ENCODE results near the gene RANBP3L.
"Not testable (repeated sequence)": the region's sequence is repeated elsewhere in the genome, so short reads cannot be mapped to it uniquely, and the experiment has no call there.

Gene RANBP3L

DNA sequence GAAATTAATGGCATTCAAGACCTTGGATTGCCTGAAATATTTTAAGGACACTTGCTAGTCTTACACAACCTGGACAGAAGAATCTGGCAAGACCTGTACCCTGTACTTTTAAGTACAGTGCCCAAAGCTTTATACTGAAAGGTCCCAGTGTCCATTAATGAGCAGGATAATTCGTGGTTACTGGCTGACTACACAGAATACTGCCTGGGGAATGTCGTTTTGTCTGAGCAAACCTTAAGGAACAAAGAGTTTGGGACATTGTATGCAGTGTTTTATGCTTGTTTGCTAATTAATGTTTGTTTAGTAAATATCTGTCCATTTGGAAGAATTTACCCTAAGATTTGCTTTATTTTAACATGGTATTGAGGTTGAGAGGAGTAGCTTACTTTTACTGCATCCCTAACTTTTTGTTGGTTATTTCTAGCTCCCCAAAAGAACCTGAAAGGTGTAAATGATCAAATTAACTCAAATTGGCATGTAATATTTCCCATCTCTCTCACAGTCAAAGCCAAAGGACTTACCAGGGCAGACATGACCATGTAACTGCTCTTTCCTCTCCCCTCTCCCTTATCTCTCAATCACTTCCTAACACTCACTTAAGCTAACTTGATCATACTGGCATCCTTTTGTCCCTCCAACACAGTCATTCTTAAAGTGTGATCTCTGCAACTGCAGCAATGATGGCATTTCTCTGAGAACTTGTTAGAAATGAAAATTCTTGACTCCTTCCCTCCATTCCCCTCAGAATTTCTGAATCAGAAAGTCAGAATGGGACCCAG lies 15.7 kb downstream of the RANBP3L start:
- DNase-seq (ENCODE audit: insufficient read length, low spot score) (no peak), FAIRE-seq (no peak)

DNA sequence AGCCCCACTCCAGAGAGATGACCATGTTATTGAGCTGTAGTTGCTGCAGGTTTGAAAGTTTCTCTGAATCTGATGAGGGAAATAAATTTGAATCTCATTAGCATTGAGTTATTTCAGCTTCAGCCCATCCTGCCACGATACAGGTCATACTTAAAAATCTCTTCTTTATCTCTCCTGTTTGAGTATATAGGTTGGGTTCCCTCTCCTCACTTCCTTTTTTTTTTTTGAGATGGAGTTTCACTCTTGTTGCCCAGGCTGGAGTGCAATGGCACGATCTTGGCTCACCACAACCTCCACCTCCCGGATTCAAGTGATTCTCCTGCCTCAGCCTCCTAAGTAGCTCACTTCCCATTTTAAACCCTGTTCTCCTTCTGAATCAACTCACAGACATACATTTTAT lies 17.9 kb downstream of the RANBP3L start:
- not testable (repeated sequence) for FAIRE-seq; DNase-seq (ENCODE audit: insufficient read length, low spot score)

DNA sequence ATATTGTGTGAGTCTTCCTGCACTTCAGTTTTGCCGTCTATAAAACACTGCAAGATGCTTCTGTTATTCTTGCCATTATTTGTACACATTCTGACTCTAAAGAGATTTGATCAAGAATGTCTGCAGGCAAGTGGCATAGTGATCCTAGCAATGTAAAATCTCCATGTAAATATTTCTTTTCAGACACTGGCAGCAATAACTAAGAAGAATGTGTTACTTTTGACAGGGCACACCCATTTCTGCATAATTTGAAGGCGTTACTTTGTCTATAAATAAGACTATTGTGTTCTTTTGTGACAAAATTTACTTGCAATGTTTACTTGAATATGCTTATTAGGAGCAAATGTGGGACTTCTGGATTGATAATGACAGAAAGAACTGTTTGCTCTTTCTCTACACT lies 20.1 kb downstream of the RANBP3L start:
- FAIRE-seq (no peak), DNase-seq (ENCODE audit: insufficient read length, low spot score) (no peak)

DNA sequence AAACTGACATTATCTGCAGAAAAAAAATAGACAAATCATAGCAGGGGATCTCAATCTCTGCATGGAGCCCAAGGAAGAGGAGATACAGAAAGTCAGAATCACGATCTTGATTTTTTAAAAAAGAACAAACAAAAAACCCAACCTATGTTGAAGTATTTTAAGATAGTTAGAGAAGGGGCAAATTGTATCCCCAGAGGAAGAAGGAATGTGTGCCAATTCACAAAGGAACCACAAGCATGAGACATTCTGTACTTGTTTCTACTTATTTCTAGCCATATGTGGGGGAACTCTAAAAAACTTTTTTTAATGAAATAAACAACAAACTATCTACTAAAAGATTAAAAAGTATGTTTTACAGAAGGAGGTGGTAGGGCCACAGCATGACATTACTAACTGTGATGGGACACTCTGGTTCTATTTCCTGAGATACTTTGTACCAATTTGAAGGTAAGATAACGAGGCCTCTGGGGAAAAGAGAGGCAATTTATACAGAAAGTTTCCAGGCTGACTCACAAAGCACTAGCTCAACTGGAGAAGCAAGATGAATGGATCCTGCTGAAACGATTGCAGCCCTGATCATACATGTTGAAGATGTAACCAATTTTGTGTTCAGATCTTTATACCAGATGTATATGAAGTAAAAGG lies 22.5 kb downstream of the RANBP3L start:
- no peak for DNase-seq (ENCODE audit: insufficient read length, low spot score)
- no peak for FAIRE-seq

DNA sequence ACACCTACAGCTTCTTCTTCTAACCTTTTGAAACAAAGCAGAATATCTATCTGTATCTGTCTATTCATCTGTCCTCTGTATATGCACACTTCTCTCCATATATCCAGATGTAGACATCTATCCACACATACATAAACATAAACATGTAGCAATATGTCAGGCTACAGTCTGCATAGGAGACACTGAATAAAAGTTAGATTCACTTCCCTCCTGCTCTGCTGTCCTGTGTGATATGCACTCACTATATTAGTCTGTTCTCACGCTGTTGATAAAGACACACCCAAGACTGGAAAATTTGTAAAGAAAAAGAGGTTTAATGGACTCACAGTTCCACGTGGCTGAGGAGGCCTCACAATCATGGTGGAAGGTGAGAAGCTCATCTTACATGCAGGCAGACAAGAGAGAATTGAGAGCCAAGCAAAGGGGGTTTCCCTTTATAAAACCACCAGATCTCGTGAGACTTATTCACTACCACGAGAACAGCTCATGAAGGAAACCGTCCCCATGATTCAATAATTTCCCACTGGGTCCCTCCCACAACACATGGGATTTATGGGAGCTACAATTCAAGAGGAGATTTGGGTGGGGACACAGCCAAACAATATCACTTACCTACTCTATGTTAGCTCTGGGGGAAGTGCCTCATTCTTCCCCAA lies 24.1 kb downstream of the RANBP3L start:
- FAIRE-seq = no peak

DNA sequence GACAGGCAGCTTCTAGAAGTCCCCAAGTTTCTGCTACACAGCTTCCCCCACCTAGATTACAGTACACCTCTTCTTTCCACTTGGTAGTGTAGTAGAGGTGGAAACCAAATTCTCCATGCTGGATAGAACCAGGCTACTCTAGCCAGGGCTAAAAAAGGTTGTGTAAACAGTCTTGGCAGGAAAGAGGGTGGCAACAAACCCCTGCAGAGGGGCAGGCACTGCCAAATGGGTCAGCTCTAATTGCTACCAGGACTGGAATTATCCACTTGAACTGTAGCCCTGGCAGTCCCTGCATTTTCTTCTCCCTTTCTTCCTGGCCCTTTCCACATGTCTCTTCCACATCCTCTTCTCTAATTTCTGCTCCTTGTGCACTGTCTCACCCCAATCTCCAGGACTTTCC lies 24.8 kb downstream of the RANBP3L start:
- DNase-seq (ENCODE audit: insufficient read length, low spot score) = no peak
- peak; percentile 33 for FAIRE-seq

More for the DNA sequence above, 24.1 kb downstream of the RANBP3L start:
- no peak for DNase-seq (ENCODE audit: insufficient read length, low spot score)

DNA sequence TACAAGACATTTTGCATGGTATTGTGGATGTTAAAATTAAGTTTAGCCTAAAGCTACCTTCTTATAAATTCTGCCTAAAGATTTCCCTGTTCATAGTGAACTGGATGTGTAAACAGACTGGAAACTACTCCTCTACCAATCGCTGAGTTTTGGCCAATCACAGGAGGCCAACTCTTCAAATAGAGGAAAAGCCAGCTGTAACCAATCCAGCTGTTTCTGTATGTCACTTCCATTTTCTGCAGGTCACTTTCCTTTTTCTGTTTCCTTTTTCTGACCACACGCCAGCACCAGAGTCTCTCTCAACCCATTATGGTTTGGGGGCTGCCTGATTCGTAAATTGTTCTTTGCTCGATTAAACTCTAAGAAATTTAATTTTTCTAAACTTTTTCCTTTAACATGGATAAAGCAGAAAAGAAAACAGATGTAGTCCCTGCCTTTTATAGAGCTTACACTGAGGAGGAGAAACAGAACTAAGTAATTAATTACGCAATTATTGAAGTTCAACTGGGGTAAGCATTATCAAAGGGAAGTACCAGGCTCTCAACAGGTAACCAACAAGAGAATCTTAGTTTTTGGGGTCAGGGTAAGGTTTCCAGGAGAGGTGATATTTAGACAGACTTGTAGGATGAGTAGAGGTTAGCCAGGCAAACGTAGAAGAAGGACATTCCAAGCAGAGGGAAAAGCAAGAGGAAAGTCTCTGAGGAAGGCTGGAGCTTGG lies 27.7 kb downstream of the RANBP3L start:
- no peak for FAIRE-seq
- DNase-seq (ENCODE audit: insufficient read length, low spot score) = no peak

DNA sequence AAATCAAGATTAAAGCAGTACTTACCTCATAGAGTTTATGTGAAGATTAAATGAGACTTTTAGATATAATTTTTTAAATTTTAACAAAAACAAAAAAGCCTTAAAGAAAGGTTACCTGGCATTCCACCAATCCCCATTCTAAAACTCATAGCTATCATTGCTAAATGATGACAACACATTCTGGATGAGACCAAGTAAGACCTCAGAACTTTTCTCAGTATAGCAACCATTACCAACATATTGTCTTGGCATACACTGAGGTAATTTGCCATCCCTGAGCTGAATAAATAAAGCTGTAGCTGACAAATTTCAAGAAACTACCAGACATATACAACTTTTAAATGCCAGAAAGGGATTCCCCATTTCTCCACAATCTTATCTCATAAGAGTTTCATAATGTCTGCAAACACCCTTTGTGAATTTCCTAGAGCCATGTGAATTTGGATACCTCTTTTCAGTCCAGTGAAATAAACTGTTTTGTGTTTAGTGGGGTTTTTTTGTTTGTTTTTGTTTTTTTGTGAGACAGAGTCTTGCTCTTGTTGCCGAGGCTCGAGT lies 29.5 kb downstream of the RANBP3L start:
- no peak for DNase-seq (ENCODE audit: insufficient read length, low spot score)
- FAIRE-seq = no peak

DNA sequence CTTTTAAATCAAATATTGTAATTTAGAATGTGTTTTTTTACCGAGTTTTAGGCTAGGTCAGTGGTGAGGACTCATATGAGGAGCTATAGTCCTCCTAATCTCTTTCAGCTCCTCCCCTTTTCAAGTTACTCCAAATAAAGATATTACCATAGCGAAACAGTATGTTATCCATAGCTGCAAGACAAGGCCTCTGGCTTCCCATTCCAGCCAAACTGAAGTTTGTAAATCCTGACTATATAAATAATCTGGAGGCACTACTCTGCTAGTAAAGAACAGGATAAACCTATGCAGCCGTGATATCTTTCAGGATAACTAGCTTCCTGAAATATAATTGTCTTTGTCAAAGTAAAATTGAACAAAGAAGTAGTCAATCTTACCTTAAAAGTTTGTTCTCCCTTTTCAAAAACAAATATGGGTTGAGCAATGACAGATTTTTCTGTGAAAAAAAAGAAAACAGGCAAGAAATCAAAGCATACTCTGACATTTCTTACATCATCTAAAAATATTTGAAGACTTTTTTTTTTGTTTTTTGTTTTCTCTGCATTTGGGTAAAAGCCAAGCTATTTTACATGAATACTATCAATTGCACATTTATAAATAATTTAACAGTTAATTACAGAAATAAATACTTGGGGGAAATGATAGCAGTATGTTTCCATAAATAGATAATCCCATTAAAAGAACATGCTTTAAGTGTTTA lies 30.7 kb downstream of the RANBP3L start:
- FAIRE-seq (no peak), DNase-seq (ENCODE audit: insufficient read length, low spot score) (no peak)

DNA sequence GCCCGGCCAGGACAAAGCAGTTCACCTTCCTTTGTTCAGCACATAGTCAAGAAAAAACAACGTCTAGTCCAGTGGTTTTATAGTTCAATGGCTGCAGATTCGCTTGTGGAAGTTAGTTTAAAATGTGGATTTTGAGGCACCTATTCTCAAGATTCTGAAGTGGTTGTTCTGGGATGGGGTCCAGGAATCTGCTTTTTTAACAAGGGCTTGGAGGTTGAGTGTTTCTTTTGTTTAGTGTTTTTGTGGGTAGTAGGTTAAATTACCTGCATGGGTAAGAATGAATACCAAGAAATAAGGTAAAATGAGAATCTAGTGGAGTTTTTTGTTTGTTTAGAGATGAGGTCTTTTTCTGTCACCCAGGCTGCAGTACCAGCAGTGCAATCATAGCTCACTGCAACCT lies 31.5 kb downstream of the RANBP3L start:
- DNase-seq (ENCODE audit: insufficient read length, low spot score) (no peak), FAIRE-seq (no peak)

DNA sequence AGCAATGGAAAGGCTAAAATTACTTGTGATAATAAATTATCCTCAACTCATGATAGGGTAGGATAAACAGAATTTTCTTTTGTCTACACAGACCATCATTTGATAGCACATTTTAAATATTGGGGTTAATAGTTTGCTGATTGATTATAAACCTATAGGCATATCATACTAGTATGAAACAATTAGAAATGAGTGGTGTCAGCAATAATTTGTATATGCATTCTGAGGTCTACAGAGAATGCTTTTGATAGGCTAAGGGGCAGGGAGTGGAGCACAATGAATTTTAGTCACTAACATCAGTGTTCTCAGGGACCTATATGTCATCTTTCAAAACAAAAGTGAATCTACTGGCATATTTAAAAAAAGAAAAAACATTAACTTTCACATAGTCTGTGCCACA lies 32.2 kb downstream of the RANBP3L start:
- no peak for FAIRE-seq
- DNase-seq (ENCODE audit: insufficient read length, low spot score) = no peak

DNA sequence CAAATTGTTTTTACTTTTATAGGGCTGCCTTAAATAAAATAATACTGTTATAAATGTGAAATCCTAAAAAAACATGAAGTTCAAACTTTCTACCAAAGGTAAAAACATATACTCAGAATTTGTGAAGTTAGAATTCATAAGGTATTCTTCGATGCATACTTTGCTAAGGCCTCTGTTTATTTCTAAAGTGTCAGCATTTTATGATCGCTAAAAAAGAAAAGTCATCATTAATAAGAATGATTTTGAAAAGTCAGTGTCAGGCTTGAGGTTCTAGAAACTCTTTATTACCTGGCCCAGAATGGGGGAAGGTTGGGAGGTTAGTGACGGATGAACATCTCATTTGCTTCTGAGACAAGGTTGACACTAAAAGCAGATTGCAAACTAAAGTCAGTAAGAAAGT lies 33.8 kb downstream of the RANBP3L start:
- DNase-seq (ENCODE audit: insufficient read length, low spot score) (no peak), FAIRE-seq (no peak)

DNA sequence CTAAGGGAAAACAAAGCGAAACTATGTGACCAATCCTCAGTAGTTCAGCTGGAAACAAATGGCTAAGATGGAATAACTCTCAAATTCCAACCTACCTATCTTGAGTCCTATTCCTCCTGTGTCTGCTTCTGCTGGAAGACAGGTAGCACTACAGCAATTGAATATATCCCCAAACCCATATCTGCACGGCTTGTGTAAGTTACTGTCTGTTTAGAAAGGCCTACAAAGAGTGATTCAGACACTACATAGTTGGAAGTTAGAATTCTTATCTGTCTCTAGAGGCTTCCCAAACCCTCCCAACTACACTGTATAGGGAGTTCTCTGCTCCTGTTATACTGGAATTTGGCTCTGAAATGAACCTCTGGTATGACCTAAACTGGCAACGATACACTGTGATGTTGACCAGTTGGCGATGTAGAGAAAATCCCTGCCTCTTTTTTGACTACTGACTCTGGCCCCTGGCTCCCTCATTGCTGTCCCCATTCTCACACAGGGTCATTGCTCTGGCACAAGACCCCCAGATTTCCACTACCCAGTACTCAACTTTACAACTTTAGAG lies 37.4 kb downstream of the RANBP3L start:
- FAIRE-seq = no peak
- no peak for DNase-seq (ENCODE audit: insufficient read length, low spot score)

DNA sequence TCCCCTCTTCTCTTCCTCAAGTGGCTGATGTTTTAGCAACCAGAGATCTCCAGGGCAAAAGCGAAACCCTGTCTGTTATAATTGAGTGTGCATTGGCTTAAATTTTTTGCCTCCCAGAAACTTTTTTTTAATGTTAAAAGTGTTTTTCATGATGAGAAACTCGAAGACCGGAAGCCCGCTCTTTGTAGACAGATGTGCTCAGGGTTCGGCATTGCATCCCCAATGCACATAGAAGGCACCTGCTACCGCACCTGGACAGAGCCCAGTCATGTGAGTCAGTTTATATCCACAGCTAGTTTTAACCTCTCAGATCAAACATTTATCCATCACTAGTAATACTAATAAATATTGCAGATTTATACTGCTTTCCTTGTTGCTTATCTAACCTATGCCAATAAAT lies 40.5 kb downstream of the RANBP3L start:
- FAIRE-seq = no peak
- no peak for DNase-seq (ENCODE audit: insufficient read length, low spot score)

DNA sequence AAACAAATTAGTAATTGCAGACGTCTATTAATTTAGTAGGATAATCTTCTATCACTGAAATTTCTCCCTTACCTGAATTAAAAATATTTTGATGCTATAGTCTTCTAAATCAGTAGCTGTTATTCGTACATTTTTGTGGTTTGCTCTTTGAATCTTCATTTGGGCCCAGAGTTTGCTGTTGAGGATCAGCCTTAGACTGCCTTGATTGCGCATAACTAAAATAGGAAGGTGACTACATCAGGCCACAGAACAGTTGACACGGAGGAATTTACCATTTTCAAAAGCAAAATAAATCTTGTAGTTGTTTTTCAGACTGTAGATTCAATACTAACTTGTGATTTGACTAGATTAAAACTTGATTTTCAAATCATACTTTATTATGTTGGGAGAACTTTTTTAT lies 48.1 kb downstream of the RANBP3L start:
- no peak for FAIRE-seq

DNA sequence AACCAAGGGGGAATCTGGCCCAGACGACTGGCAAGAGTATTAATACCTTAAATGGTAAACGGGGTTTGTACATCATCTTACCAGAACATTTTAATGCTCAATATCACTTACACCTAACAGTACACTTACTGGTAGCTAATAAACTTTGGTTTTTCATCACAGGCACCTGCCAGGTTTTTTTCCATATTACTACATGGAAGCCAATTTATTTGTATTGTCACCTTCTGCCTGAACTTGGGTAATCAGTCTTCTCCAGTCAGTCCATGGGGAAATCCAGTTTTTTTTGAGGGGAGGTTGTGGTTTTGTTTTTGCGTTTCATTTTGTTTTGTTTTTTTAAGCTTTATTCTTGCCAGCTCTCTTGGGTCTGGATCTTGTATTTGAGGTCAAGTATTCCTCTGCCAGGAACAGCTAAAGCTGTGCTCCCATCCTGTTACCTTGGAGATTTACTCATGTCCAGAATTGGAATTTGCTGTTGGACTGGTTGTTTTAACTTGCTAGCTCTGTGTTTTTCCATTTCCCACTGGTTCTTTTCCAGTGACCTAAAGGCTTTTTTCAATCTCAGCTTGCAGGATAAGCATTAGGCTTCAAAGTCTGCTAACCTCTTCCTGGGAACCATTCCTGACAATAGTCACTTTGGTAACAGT lies 48.9 kb downstream of the RANBP3L start:
- no peak for DNase-seq (ENCODE audit: insufficient read length, low spot score)
- FAIRE-seq = no peak

More for the DNA sequence above, 48.1 kb downstream of the RANBP3L start:
- DNase-seq (ENCODE audit: insufficient read length, low spot score) = no peak

DNA sequence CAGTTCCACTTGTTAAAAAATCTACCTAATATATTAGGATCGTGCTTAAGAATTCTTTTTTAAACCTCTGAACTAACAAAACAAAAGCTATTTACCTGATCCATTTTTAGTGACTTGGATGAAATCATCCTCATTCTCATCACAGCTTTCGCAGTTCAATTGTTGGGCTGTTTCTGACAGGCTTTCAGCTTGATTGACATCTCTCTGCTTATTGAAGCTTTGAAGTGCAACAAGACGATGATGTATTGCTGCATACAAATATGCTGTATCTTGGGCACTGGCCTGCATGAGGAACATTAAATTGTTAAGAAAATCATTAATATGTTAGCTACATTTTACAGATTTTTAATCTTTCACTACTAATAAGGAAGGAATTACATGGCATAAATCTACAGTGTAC lies 50.5 kb downstream of the RANBP3L start:
- DNase-seq (ENCODE audit: insufficient read length, low spot score) (no peak), FAIRE-seq (no peak)

DNA sequence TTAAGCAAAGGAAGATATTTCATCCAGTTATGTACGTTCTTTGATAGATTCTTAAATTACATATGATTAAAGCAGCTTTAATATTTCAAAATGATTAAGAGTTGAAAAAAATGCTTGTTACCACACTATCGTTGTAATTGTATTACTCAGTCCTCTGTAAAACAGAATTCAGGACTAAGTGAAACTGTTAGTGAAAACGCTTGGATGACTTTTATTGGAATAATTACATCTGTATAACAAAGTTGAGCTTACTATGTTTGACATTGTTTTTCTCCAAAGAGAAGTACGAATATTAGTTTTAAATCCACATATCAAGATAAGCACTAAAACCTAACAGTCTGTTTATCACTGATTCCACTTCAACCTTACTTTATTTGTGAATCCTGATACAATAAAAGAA lies 51.3 kb downstream of the RANBP3L start:
- DNase-seq (ENCODE audit: insufficient read length, low spot score) = no peak
- FAIRE-seq = no peak

DNA sequence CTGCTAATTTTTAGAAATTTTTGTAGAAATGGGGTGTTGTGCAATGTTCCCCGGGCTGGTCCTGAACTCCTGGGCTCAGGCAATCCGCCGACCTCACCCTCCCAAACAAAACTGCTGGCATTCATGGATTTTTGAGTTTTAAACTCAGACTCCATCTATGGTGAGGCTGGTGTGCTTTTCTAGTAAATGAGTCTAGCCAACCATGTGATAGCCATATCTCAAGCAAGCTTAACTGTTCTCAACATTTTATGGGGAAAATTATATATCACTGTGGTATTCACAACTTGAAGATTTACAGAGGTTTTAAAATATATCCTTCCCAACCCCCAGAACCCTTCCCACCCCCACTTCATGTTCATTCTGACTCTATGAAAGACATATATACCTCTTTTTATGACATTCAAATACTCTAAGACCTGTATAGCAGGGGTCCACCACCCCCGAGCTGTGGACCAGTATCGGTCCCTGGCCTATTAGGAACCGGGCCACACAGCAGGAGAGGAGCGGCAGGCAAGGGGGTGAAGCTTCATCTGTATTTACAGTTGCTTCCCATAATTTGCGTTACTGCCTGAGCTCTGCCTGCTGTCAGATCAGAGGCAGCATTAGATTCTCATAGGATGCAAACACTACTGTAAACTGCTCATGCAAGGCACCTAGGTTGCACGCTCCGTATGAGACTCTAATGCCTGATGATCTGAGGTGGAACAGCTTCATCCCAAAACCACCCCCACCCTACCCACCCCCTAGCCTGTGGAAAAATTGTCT lies 55.5 kb downstream of the RANBP3L start:
- no peak for FAIRE-seq
- DNase-seq (ENCODE audit: insufficient read length, low spot score) = no peak
